Neural crest cell (in vitro differentiated cells): ENCODE data around the gene SCN10A. TPM values are rescaled to one million over a fixed set of nuclear protein-coding genes. Genes with fewer than 3 reads are reported as not detected.

Source experiments
- DNase-seq: peaks from one replicate; pipeline ENCODE4 v3.0.0; 2021; ENCODE audit warnings: low read depth, mixed read lengths, low spot score
- H3K27ac Mint-ChIP-seq: one replicate; pipeline ENCODE4 v1.8.0; 2021; ENCODE audit warnings: mild to moderate bottlenecking, mixed read lengths; ENCODE audit not compliant: unreplicated experiment
- H3K27me3 Mint-ChIP-seq: 2 replicates; pipeline ENCODE4 v1.8.0; 2021; ENCODE audit warnings: low read depth, mild to moderate bottlenecking, mixed read lengths
- H3K36me3 Mint-ChIP-seq: 2 replicates; pipeline ENCODE4 v1.8.0; 2021; ENCODE audit warnings: low read depth, mild to moderate bottlenecking, mixed read lengths
- H3K4me1 Mint-ChIP-seq: 2 replicates; pipeline ENCODE4 v1.8.0; 2021; ENCODE audit warnings: mixed read lengths
- H3K4me3 Mint-ChIP-seq: one replicate; pipeline ENCODE4 v1.8.0; 2021; ENCODE audit warnings: mild to moderate bottlenecking, mixed read lengths
- H3K9me3 Mint-ChIP-seq: 2 replicates; pipeline ENCODE4 v1.8.0; 2021; ENCODE audit warnings: mixed read lengths
- CTCF ChIP-seq: fragments of 200-600 bp; sonication (generic); conservative IDR thresholded peaks from 2 replicates; pipeline ENCODE4 v1.5.0; 2021; ENCODE audit warnings: antibody characterized with exemption, mild to moderate bottlenecking
- total RNA-seq: library from RNA; stranded (reverse); gene quantifications from 2 replicates; pipeline ENCODE4 v1.2.1, GENCODE V29; 2021

The SCN10A gene
- total RNA-seq, 1 donor from 2014 or later, result not detected

GRCh38 chr3:38649500-38650247 is 166.3 kb downstream of the SCN10A start, which contains the start of gene SCN5A:
Gene SCN5A (minus strand): TSS chr3:38649687. CDS start chr3:38633307, 16,380 bp downstream.
- H3K4me1 Mint-ChIP-seq, result peaks cover 4% of the 10 kb centered on the region
- H3K9me3 Mint-ChIP-seq, result no peaks in the 10 kb centered on the region
- no peak within 1 kb of the TSS for H3K27ac Mint-ChIP-seq
- no peak for DNase-seq
- peak within 1 kb of the TSS; percentile 60 for H3K4me3 Mint-ChIP-seq
- peaks cover 27% of the 10 kb centered on the region for H3K27me3 Mint-ChIP-seq
- TF ChIP-seq CTCF, result no peak
- no peaks in the 10 kb centered on the region for H3K36me3 Mint-ChIP-seq

- TF ChIP-seq CTCF, result no peak
- DNase-seq, result no peak
- H3K27me3 Mint-ChIP-seq, result peaks cover 21% of the 10 kb centered on the region
- peaks cover 4% of the 10 kb centered on the region for H3K4me1 Mint-ChIP-seq
- H3K27ac Mint-ChIP-seq, result no peak overlapping the region
- H3K9me3 Mint-ChIP-seq, result no peaks in the 10 kb centered on the region
- no peaks in the 10 kb centered on the region for H3K36me3 Mint-ChIP-seq
- peak overlapping the region; percentile 60 for H3K4me3 Mint-ChIP-seq
These were observed 167.1 kb downstream of the SCN10A start for GRCh38 chr3:38648659-38649499.

GRCh38 chr3:38648024-38648658 is 167.9 kb downstream of the SCN10A start:
- Mint-ChIP-seq H3K9me3 (no peaks in the 10 kb centered on the region), H3K4me1 (peaks cover 4% of the 10 kb centered on the region), H3K27ac (no peak overlapping the region), H3K27me3 (peaks cover 14% of the 10 kb centered on the region), H3K4me3 (peak overlapping the region; percentile 60), H3K36me3 (no peaks in the 10 kb centered on the region)
- DNase-seq, result no peak
- TF ChIP-seq CTCF, result no peak

GRCh38 chr3:38647217-38647970 is 168.6 kb downstream of the SCN10A start:
- Mint-ChIP-seq H3K9me3 (no peaks in the 10 kb centered on the region), H3K4me3 (no peak overlapping the region), H3K27me3 (peaks cover 6% of the 10 kb centered on the region), H3K36me3 (no peaks in the 10 kb centered on the region), H3K4me1 (peaks cover 4% of the 10 kb centered on the region), H3K27ac (no peak overlapping the region)
- no peak for DNase-seq
- no peak for TF ChIP-seq CTCF

Other genes with a start within 250 kb of the SCN10A start
- 0.41 and 1.2 TPM in 2 replicates for gene SCN5A, start 166.5 kb downstream of the SCN10A start, total RNA-seq
- gene SCN11A, start 235.7 kb upstream of the SCN10A start, total RNA-seq, result 0.48 and 0.63 TPM in 2 replicates
- 44.7 and 47.2 TPM in 2 replicates for gene WDR48, start 235.8 kb upstream of the SCN10A start, total RNA-seq